HEK293T (cell line): Measurements from ENCODE around the gene KIF7.

Experiments used
- CTBP1 ChIP-seq: fragments of 450-650 bp; IDR thresholded peaks from 2 replicates; pipeline ENCODE4 v1.6.1; 2016; ENCODE audit warnings: borderline replicate concordance
- ELF4 ChIP-seq: fragments of 450-650 bp; IDR thresholded peaks from 2 replicates; pipeline ENCODE4 v1.6.1; 2017; ENCODE audit warnings: antibody characterized with exemption
- FOXA1 ChIP-seq: fragments of 450-650 bp; IDR thresholded peaks from 2 replicates; pipeline ENCODE4 v1.6.1; 2016; ENCODE audit warnings: mild to moderate bottlenecking
- FOXK2 ChIP-seq: fragments of 450-650 bp; IDR thresholded peaks from 2 replicates; pipeline ENCODE4 v1.6.1; 2016; ENCODE audit warnings: mild to moderate bottlenecking
- HDGF ChIP-seq: fragments of 450-650 bp; IDR thresholded peaks from 2 replicates; pipeline ENCODE4 v1.6.1; 2017; ENCODE audit warnings: antibody characterized with exemption, borderline replicate concordance
- L3MBTL2 ChIP-seq: fragments of 450-650 bp; conservative IDR thresholded peaks from 2 replicates; pipeline ENCODE4 v1.6.1; 2016; ENCODE audit warnings: mild to moderate bottlenecking
- NFRKB ChIP-seq: fragments of 450-650 bp; IDR thresholded peaks from 2 replicates; pipeline ENCODE4 v1.6.1; 2016; ENCODE audit warnings: mild to moderate bottlenecking, moderate library complexity
- PKNOX1 ChIP-seq: fragments of 450-650 bp; IDR thresholded peaks from 2 replicates; pipeline ENCODE4 v1.6.1; 2016
- SP1 ChIP-seq: fragments of 450-650 bp; IDR thresholded peaks from 2 replicates; pipeline ENCODE4 v1.6.1; 2017
- SUZ12 ChIP-seq: fragments of 450-650 bp; IDR thresholded peaks from 2 replicates; pipeline ENCODE4 v1.6.1; 2016; ENCODE audit warnings: mild to moderate bottlenecking
- TARDBP ChIP-seq: fragments of 450-650 bp; IDR thresholded peaks from 2 replicates; pipeline ENCODE4 v1.6.1; 2016

- TF ChIP-seq SP1 (no peak), FOXA1 (no peak), HDGF (no peak), CTBP1 (no peak), TARDBP (no peak), ELF4 (no peak), NFRKB (no peak), FOXK2 (no peak), PKNOX1 (no peak), SUZ12 (no peak), L3MBTL2 (no peak)
These were observed 14.2 kb downstream of the KIF7 start for GRCh38 chr15:89641053-89641452.
